NCI-H510A (cell line): ENCODE data around the gene PERM1.
"Not testable (repeated sequence)": the region's sequence is repeated elsewhere in the genome, so short reads cannot be mapped to it uniquely, and the experiment has no call there.

Experiments used
- DNase-seq: peaks from one replicate; lab custom pipeline; 2025; lab: John Stamatoyannopoulos, UW

Gene PERM1

GRCh38 chr1:981955-982558 is at the start of gene PERM1:
TSS of gene PERM1 (minus strand) at chr1:982093. CDS start at chr1:981029, 1,064 bp downstream.
- DNase-seq, result no peak

- not testable (repeated sequence) for DNase-seq
Observed at GRCh38 chr1:1030867-1031658, 49.2 kb upstream of the PERM1 start.

GRCh38 chr1:1027791-1028190 is 45.9 kb upstream of the PERM1 start:
- no peak for DNase-seq

- DNase-seq, result no peak
Observed at GRCh38 chr1:1026599-1027413, 44.9 kb upstream of the PERM1 start.

- no peak for DNase-seq
Observed at GRCh38 chr1:1025730-1026129, 43.8 kb upstream of the PERM1 start.

GRCh38 chr1:1024771-1025699 is 43.1 kb upstream of the PERM1 start:
- no peak for DNase-seq

GRCh38 chr1:1024149-1024770 is 42.4 kb upstream of the PERM1 start:
- DNase-seq, result no peak

- DNase-seq, result no peak
Observed at GRCh38 chr1:1023700-1024099, 41.8 kb upstream of the PERM1 start.

GRCh38 chr1:1022302-1023009 is 40.6 kb upstream of the PERM1 start:
- DNase-seq, result no peak

GRCh38 chr1:1021920-1022259 is 40.0 kb upstream of the PERM1 start:
- no peak for DNase-seq

GRCh38 chr1:1021010-1021919 is 39.4 kb upstream of the PERM1 start:
- DNase-seq, result peak; percentile 62

- DNase-seq, result no peak
Observed at GRCh38 chr1:1020415-1021009, 38.6 kb upstream of the PERM1 start.

- DNase-seq, result no peak
Observed at GRCh38 chr1:1020000-1020404, 38.1 kb upstream of the PERM1 start, which contains the start of gene AGRN. TSS of gene AGRN (plus strand) at chr1:1020120. CDS start at chr1:1020173, 53 bp downstream.

- DNase-seq, result peak; percentile 69
Observed at GRCh38 chr1:1019122-1019999, 37.5 kb upstream of the PERM1 start.

- DNase-seq, result not testable (repeated sequence)
Observed at GRCh38 chr1:1018321-1018685, 36.4 kb upstream of the PERM1 start.

- not testable (repeated sequence) for DNase-seq
Observed at GRCh38 chr1:1017397-1018320, 35.8 kb upstream of the PERM1 start.
